Measurements from ENCODE around the gene PAM16.
A peak's percentile ranks its signal among the peaks of the same experiment; 100 is the strongest.

The PAM16 gene

GRCh38 chr16:4317532-4318450 lies 33.3 kb downstream of the PAM16 start:
- DNase-seq = no peak

- DNase-seq = peak in 1 of 2 experiments; percentile 58
These were observed 34.1 kb downstream of the PAM16 start for GRCh38 chr16:4316864-4317531.

- peak in 1 of 2 experiments; percentile 58 for DNase-seq
These were observed 34.8 kb downstream of the PAM16 start for GRCh38 chr16:4316108-4316863.

- DNase-seq = peak in 1 of 2 experiments; percentile 84
These were observed 35.7 kb downstream of the PAM16 start, which contains the start of gene GLIS2 for GRCh38 chr16:4315186-4316107. Gene GLIS2, plus strand, starts transcription at chr16:4316067. Its CDS starts 16,214 bp downstream, at chr16:4332281.

- peak; percentile 30 to 66 for DNase-seq
These were observed 36.5 kb downstream of the PAM16 start for GRCh38 chr16:4314532-4315185.

GRCh38 chr16:4313563-4314531 lies 37.3 kb downstream of the PAM16 start:
- peak; percentile 36 to 81 for DNase-seq

- DNase-seq = peak; percentile 30 to 71
These were observed 41.3 kb downstream of the PAM16 start for GRCh38 chr16:4309833-4310266.

GRCh38 chr16:4309102-4309832 lies 41.9 kb downstream of the PAM16 start:
- DNase-seq = no peak

GRCh38 chr16:4307215-4308037 lies 43.7 kb downstream of the PAM16 start:
- peak; percentile 59 to 92 for DNase-seq

- peak in 1 of 2 experiments; percentile 51 for DNase-seq
These were observed 44.5 kb downstream of the PAM16 start for GRCh38 chr16:4306470-4307214.

- no peak for DNase-seq
These were observed 47.1 kb downstream of the PAM16 start for GRCh38 chr16:4303973-4304372.

- no peak for DNase-seq
These were observed 49.2 kb downstream of the PAM16 start for GRCh38 chr16:4301968-4302367.

GRCh38 chr16:4301177-4301576 lies 49.9 kb downstream of the PAM16 start:
- DNase-seq = no peak

- DNase-seq = no peak
These were observed 52.2 kb downstream of the PAM16 start for GRCh38 chr16:4298761-4299522.

- DNase-seq = no peak
These were observed 53.6 kb downstream of the PAM16 start for GRCh38 chr16:4297480-4297879.

GRCh38 chr16:4295581-4295980 lies 55.5 kb downstream of the PAM16 start:
- DNase-seq = no peak
